DND-41 (cell line): Measurements from ENCODE around the gene GNG4.
A peak's percentile ranks its signal among the peaks of the same experiment; 100 is the strongest.

Experiments used
- ATAC-seq: fragments of 200-7000 bp; cut with Tn5 transposase; 3 replicates; pipeline ENCODE4 v1.9.1; 2021; ENCODE audit warnings: low read depth; ENCODE audit not compliant: insufficient read depth
- DNase-seq: peaks from one replicate; pipeline ENCODE4 v3.0.0-alpha.2; 2020
- H2AFZ ChIP-seq: 2 replicates; pipeline ENCODE4 v1.6.0; 2012; ENCODE audit warnings: low read depth, low read length
- H3K27ac ChIP-seq: 2 replicates; pipeline ENCODE4 v1.5.1; 2012; ENCODE audit warnings: low read length, inconsistent platforms
- H3K27me3 ChIP-seq: fragments of 200-600 bp; sonication (generic); 2 replicates; pipeline ENCODE4 v1.6.0; 2012; ENCODE audit warnings: low read length, mild to moderate bottlenecking, inconsistent platforms; ENCODE audit not compliant: insufficient read depth, poor library complexity
- H3K36me3 ChIP-seq: 2 replicates; pipeline ENCODE4 v1.5.1; 2012; ENCODE audit warnings: low read length, inconsistent platforms; ENCODE audit not compliant: insufficient read depth
- H3K4me1 ChIP-seq: 2 replicates; pipeline ENCODE4 v1.5.1; 2012; ENCODE audit warnings: mild to moderate bottlenecking, low read length; ENCODE audit not compliant: insufficient read depth
- H3K4me2 ChIP-seq: 2 replicates; pipeline ENCODE4 v1.6.0; 2012; ENCODE audit warnings: mild to moderate bottlenecking, moderate library complexity, low read length, inconsistent platforms; ENCODE audit not compliant: insufficient read depth
- H3K4me3 ChIP-seq, 2 experiments: fragments of 200-600 bp in 1 of 2; shearing (Covaris generic) in 1 of 2; 2 replicates each; pipeline ENCODE4 v1.5.1; 2012 to 2016; ENCODE audit warnings: inconsistent platforms in 2 of 2, low read length in 2 of 2, mild to moderate bottlenecking in 2 of 2, low read depth in 1 of 2, moderate library complexity in 1 of 2
- H3K79me2 ChIP-seq: 2 replicates; pipeline ENCODE4 v1.6.0; 2012; ENCODE audit warnings: low read length, inconsistent platforms; ENCODE audit not compliant: insufficient read depth
- H3K9ac ChIP-seq: 2 replicates; pipeline ENCODE4 v1.6.0; 2012; ENCODE audit warnings: low read depth, mild to moderate bottlenecking, inconsistent platforms, low read length, moderate library complexity
- H3K9me3 ChIP-seq: 2 replicates; pipeline ENCODE4 v1.5.1; 2012; ENCODE audit warnings: low read length, moderate library complexity, mild to moderate bottlenecking, inconsistent platforms; ENCODE audit not compliant: insufficient read depth, severe bottlenecking
- H4K20me1 ChIP-seq: 2 replicates; pipeline ENCODE4 v1.6.0; 2012; ENCODE audit warnings: low read length; ENCODE audit not compliant: insufficient read depth
- CTCF ChIP-seq: IDR thresholded peaks from 2 replicates; pipeline ENCODE4 v1.5.1; 2012; ENCODE audit warnings: borderline replicate concordance, low read length, moderate library complexity, mild to moderate bottlenecking; ENCODE audit not compliant: poor library complexity, severe bottlenecking; ENCODE audit errors: extremely low read depth
- EZH2 ChIP-seq: IDR thresholded peaks from 3 replicates; pipeline ENCODE4 v1.6.1; 2012; ENCODE audit warnings: borderline replicate concordance, low read depth, mild to moderate bottlenecking, moderate library complexity, low read length, inconsistent platforms; ENCODE audit not compliant: severe bottlenecking

The GNG4 gene

GRCh38 chr1:235688096-235688495 lies 38.5 kb upstream of the GNG4 start:
- DNase-seq (no peak), ATAC-seq (no peak)
- Histone ChIP-seq H3K4me1 (no peaks in the 10 kb centered on the region), H3K79me2 (no peaks in the 10 kb centered on the region), H3K9me3 (no peaks in the 10 kb centered on the region), H3K4me3 (no peak overlapping the region), H2AFZ (no peak overlapping the region), H3K9ac (no peak overlapping the region), H4K20me1 (no peaks in the 10 kb centered on the region), H3K27ac (no peak overlapping the region), H3K36me3 (no peaks in the 10 kb centered on the region), H3K4me2 (no peak overlapping the region), H3K27me3 (no peaks in the 10 kb centered on the region)
- no peak for TF ChIP-seq CTCF
- TF ChIP-seq EZH2 = no peak

GRCh38 chr1:235683653-235684052 lies 34.1 kb upstream of the GNG4 start:
- Histone ChIP-seq H3K27ac (no peak overlapping the region), H3K79me2 (no peaks in the 10 kb centered on the region), H3K36me3 (no peaks in the 10 kb centered on the region), H3K4me3 (no peak overlapping the region), H3K4me2 (no peak overlapping the region), H3K4me1 (no peaks in the 10 kb centered on the region), H3K9me3 (no peaks in the 10 kb centered on the region), H3K9ac (no peak overlapping the region), H3K27me3 (no peaks in the 10 kb centered on the region), H4K20me1 (no peaks in the 10 kb centered on the region), H2AFZ (no peak overlapping the region)
- no peak for TF ChIP-seq EZH2
- ATAC-seq = no peak
- no peak for DNase-seq

- H3K79me2 ChIP-seq = no peaks in the 10 kb centered on the region
- no peaks in the 10 kb centered on the region for H3K4me1 ChIP-seq
- no peak overlapping the region for H3K4me2 ChIP-seq
- H3K36me3 ChIP-seq = no peaks in the 10 kb centered on the region
- no peak overlapping the region for H3K27ac ChIP-seq
- DNase-seq = no peak
- H3K4me3 ChIP-seq = no peak overlapping the region
- H3K9ac ChIP-seq = no peak overlapping the region
- peak overlapping the region; percentile 31; the same call in 1 of the 2 replicates for H2AFZ ChIP-seq
- H3K9me3 ChIP-seq = no peaks in the 10 kb centered on the region
- no peaks in the 10 kb centered on the region for H4K20me1 ChIP-seq
- TF ChIP-seq EZH2 = no peak
- no peak for TF ChIP-seq CTCF
- ATAC-seq = no peak
- H3K27me3 ChIP-seq = no peaks in the 10 kb centered on the region
These were observed 32.6 kb upstream of the GNG4 start for GRCh38 chr1:235682216-235682615.

GRCh38 chr1:235679644-235680043 lies 30.1 kb upstream of the GNG4 start:
- Histone ChIP-seq H2AFZ (no peak overlapping the region), H3K36me3 (no peaks in the 10 kb centered on the region), H3K27me3 (no peaks in the 10 kb centered on the region), H4K20me1 (no peaks in the 10 kb centered on the region), H3K4me3 (no peak overlapping the region), H3K4me1 (no peaks in the 10 kb centered on the region), H3K27ac (no peak overlapping the region), H3K9ac (no peak overlapping the region), H3K79me2 (no peaks in the 10 kb centered on the region), H3K4me2 (no peak overlapping the region), H3K9me3 (peaks cover 11% of the 10 kb centered on the region)
- TF ChIP-seq EZH2 (no peak), CTCF (no peak)
- ATAC-seq = no peak
- DNase-seq = no peak
